H9 (cell line): ENCODE results near the gene CNOT4. TPM values are rescaled to one million over a fixed set of nuclear protein-coding genes. Genes with fewer than 3 reads are reported as not detected.

Source experiments
- DNase-seq: peaks from one replicate; pipeline ENCODE4 v3.0.0-alpha.2; 2017
- H2AFZ ChIP-seq: one replicate; pipeline ENCODE4 v1.6.1; 2013; ENCODE audit warnings: mild to moderate bottlenecking, low read length, control low read depth, moderate library complexity
- H2AK5ac ChIP-seq: 2 replicates; pipeline ENCODE4 v1.6.1; 2013; ENCODE audit warnings: low read length, control low read depth, mixed read lengths; ENCODE audit not compliant: insufficient read length
- H2BK120ac ChIP-seq: one replicate; pipeline ENCODE4 v1.6.1; 2013; ENCODE audit warnings: low read depth, mild to moderate bottlenecking, low read length, control low read depth, inconsistent platforms; ENCODE audit not compliant: poor library complexity, severe bottlenecking
- H2BK12ac ChIP-seq: 2 replicates; pipeline ENCODE4 v1.6.1; 2013; ENCODE audit warnings: low read length, control low read depth, mixed read lengths, low read depth; ENCODE audit not compliant: insufficient read length
- H2BK15ac ChIP-seq: 2 replicates; pipeline ENCODE4 v1.6.1; 2013; ENCODE audit warnings: low read depth, low read length, control low read depth
- H2BK20ac ChIP-seq: one replicate; pipeline ENCODE4 v1.6.1; 2013; ENCODE audit warnings: low read depth, mild to moderate bottlenecking, low read length, control low read depth, inconsistent platforms; ENCODE audit not compliant: poor library complexity, severe bottlenecking
- H2BK5ac ChIP-seq: 2 replicates; pipeline ENCODE4 v1.6.1; 2013; ENCODE audit warnings: low read length, control low read depth, mixed read lengths; ENCODE audit not compliant: insufficient read length
- H3K14ac ChIP-seq: 2 replicates; pipeline ENCODE4 v1.6.1; 2013; ENCODE audit warnings: low read length, control low read depth; ENCODE audit not compliant: insufficient read depth
- H3K18ac ChIP-seq: 2 replicates; pipeline ENCODE4 v1.6.1; 2013; ENCODE audit warnings: low read depth, mild to moderate bottlenecking, mixed read lengths, low read length, control low read depth; ENCODE audit not compliant: insufficient read length
- H3K23ac ChIP-seq: 2 replicates; pipeline ENCODE4 v1.6.1; 2013; ENCODE audit warnings: low read length, control low read depth, mixed read lengths, low read depth; ENCODE audit not compliant: insufficient read length
- H3K23me2 ChIP-seq: 2 replicates; pipeline ENCODE4 v1.6.1; 2013; ENCODE audit warnings: low read depth, mild to moderate bottlenecking, mixed read lengths, low read length, control low read depth; ENCODE audit not compliant: insufficient read length, poor library complexity, severe bottlenecking
- H3K27ac ChIP-seq: 2 replicates; pipeline ENCODE4 v1.5.1; 2013; ENCODE audit warnings: low read length, control low read depth, mixed read lengths, low read depth; ENCODE audit not compliant: insufficient read length
- H3K27me3 ChIP-seq: 2 replicates; pipeline ENCODE4 v1.6.1; 2013; ENCODE audit warnings: low read length, control low read depth, inconsistent platforms; ENCODE audit not compliant: insufficient read depth
- H3K4ac ChIP-seq: 2 replicates; pipeline ENCODE4 v1.6.1; 2013; ENCODE audit warnings: low read depth, mild to moderate bottlenecking, control low read depth, inconsistent platforms, low read length, moderate library complexity
- H3K4me1 ChIP-seq: 2 replicates; pipeline ENCODE4 v1.6.1; 2013; ENCODE audit warnings: low read length, control low read depth, inconsistent platforms; ENCODE audit not compliant: insufficient read depth
- H3K4me2 ChIP-seq: 2 replicates; pipeline ENCODE4 v1.6.1; 2013; ENCODE audit warnings: low read length, control low read depth, mixed read lengths; ENCODE audit not compliant: insufficient read length, insufficient read depth
- H3K56ac ChIP-seq: 2 replicates; pipeline ENCODE4 v1.6.1; 2013; ENCODE audit warnings: low read depth, mild to moderate bottlenecking, mixed read lengths, low read length, control low read depth; ENCODE audit not compliant: insufficient read length
- H3K79me1 ChIP-seq: 2 replicates; pipeline ENCODE4 v1.6.1; 2013; ENCODE audit warnings: low read depth, mild to moderate bottlenecking, moderate library complexity, low read length, control low read depth, inconsistent platforms; ENCODE audit not compliant: insufficient read depth, poor library complexity, severe bottlenecking
- H3K79me2 ChIP-seq: 2 replicates; pipeline ENCODE4 v1.6.1; 2013; ENCODE audit warnings: low read length, control low read depth, inconsistent platforms; ENCODE audit not compliant: insufficient read depth
- H3K9ac ChIP-seq: 2 replicates; pipeline ENCODE4 v1.6.1; 2013; ENCODE audit warnings: low read length, control low read depth, mixed read lengths; ENCODE audit not compliant: insufficient read length; ENCODE audit errors: extremely low read depth
- H3K9me3 ChIP-seq: one replicate; pipeline ENCODE4 v1.6.1; 2013; ENCODE audit warnings: low read depth, low read length, inconsistent platforms; ENCODE audit not compliant: control insufficient read depth
- H3T11ph ChIP-seq: one replicate; pipeline ENCODE4 v1.6.1; 2013; ENCODE audit warnings: mild to moderate bottlenecking, low read length, control low read depth, inconsistent platforms
- H4K20me1 ChIP-seq: one replicate; pipeline ENCODE4 v1.6.1; 2013; ENCODE audit not compliant: control insufficient read depth, insufficient read length, insufficient read depth
- H4K5ac ChIP-seq: 2 replicates; pipeline ENCODE4 v1.6.1; 2013; ENCODE audit warnings: low read depth, mild to moderate bottlenecking, mixed read lengths, low read length, control low read depth; ENCODE audit not compliant: insufficient read length
- H4K8ac ChIP-seq: replicated peaks from 2 replicates; pipeline ENCODE4 v1.6.1; 2013; ENCODE audit warnings: low read length, control low read depth, mixed read lengths, low read depth; ENCODE audit not compliant: insufficient read length
- H4K91ac ChIP-seq: 2 replicates; pipeline ENCODE4 v1.6.1; 2013; ENCODE audit warnings: low read depth, mild to moderate bottlenecking, moderate library complexity, mixed read lengths, low read length, control low read depth; ENCODE audit not compliant: insufficient read length
- H3K27ac Mint-ChIP-seq, 3 experiments: 2 replicates in 2 of 3; 3 replicates in 1 of 3; pipeline ENCODE4 v1.8.0; 2020 to 2021; ENCODE audit warnings: mixed read lengths in 3 of 3, mild to moderate bottlenecking in 1 of 3, moderate library complexity in 1 of 3
- H3K27me3 Mint-ChIP-seq: 2 replicates; pipeline ENCODE4 v1.8.0; 2021; ENCODE audit warnings: low read depth, mild to moderate bottlenecking, moderate library complexity, mixed read lengths
- H3K36me3 Mint-ChIP-seq, 3 experiments: 2 replicates in 2 of 3; 3 replicates in 1 of 3; pipeline ENCODE4 v1.8.0; 2020 to 2021; ENCODE audit warnings: low read depth in 3 of 3, mixed read lengths in 3 of 3; ENCODE audit not compliant: insufficient read depth in 1 of 3
- H3K4me1 Mint-ChIP-seq, 2 experiments: 2 replicates each; pipeline ENCODE4 v1.8.0; 2020; ENCODE audit warnings: mixed read lengths in 2 of 2
- H3K4me3 Mint-ChIP-seq, 2 experiments: 2 replicates in 1 of 2; 3 replicates in 1 of 2; pipeline ENCODE4 v1.8.0; 2020 to 2021; ENCODE audit warnings: mild to moderate bottlenecking in 2 of 2, mixed read lengths in 2 of 2, moderate library complexity in 1 of 2
- H3K9me3 Mint-ChIP-seq, 2 experiments: 2 replicates in 1 of 2; 3 replicates in 1 of 2; pipeline ENCODE4 v1.8.0; 2020; ENCODE audit warnings: mild to moderate bottlenecking in 2 of 2, mixed read lengths in 2 of 2, moderate library complexity in 1 of 2
- CTCF ChIP-seq: fragments of 200-600 bp; sonication (generic); conservative IDR thresholded peaks from 3 replicates; pipeline ENCODE4 v1.8.0; 2021; ENCODE audit warnings: antibody characterized with exemption, mild to moderate bottlenecking
- total RNA-seq: library from RNA; stranded (reverse); gene quantifications from 2 replicates; pipeline ENCODE4 v1.2.1, GENCODE V29; 2021

CNOT4 gene
- total RNA-seq, 1 experiment from 2014 or later = 27.4 TPM

DNA sequence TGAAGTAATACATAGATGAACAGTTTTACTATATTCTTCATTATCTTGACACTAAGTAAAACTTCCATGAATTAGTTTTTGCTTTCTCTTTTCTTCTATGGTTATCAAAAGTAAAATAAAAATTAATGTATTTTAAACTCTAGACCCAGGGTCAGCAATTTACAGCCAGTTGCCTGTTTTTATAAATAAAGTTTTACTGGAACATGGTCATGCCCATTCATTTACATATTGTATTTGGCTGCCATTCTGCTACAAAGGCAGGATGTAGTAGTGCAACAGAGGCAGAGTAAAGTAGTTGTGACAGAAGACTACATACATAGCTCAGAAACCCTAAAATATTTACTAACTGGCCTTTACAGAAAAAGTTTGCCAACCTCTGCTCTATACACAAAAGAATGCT, 98.8 kb downstream of the CNOT4 start:
- Histone ChIP-seq H4K5ac (no peak overlapping the region), H3K23me2 (no peaks in the 10 kb centered on the region), H2BK120ac (no peak overlapping the region), H2BK15ac (no peak overlapping the region), H3K79me1 (no peaks in the 10 kb centered on the region), H4K8ac (no peak overlapping the region), H3K23ac (no peak overlapping the region), H3T11ph (no peak overlapping the region), H3K4ac (no peak overlapping the region), H4K20me1 (no peaks in the 10 kb centered on the region), H3K4me1 (no peaks in the 10 kb centered on the region), H3K18ac (no peak overlapping the region), H4K91ac (no peak overlapping the region), H3K79me2 (no peaks in the 10 kb centered on the region), H3K56ac (no peak overlapping the region), H3K14ac (no peak overlapping the region), H3K9ac (no peak overlapping the region), H3K4me2 (no peak overlapping the region), H2AFZ (no peak overlapping the region), H3K27ac (no peak overlapping the region), H3K9me3 (no peaks in the 10 kb centered on the region), H3K27me3 (no peaks in the 10 kb centered on the region), H2BK5ac (no peak overlapping the region), H2AK5ac (no peak overlapping the region), H2BK12ac (no peak overlapping the region), H2BK20ac (no peak overlapping the region)
- peaks cover 0 to 9% (median 3%) of the 10 kb centered on the region in 3 experiments; a peak in 3 of 7 replicates for H3K36me3 Mint-ChIP-seq
- no peak for TF ChIP-seq CTCF
- H3K4me3 Mint-ChIP-seq = no peak overlapping the region
- no peaks in the 10 kb centered on the region for H3K9me3 Mint-ChIP-seq
- no peak for DNase-seq
- no peak overlapping the region for H3K27ac Mint-ChIP-seq
- peaks cover 0 to 3% of the 10 kb centered on the region in 2 experiments; a peak in 1 of 4 replicates for H3K4me1 Mint-ChIP-seq
- H3K27me3 Mint-ChIP-seq = no peaks in the 10 kb centered on the region
